Heart right ventricle (tissue), 16 donors: ENCODE measurements around the gene ANKFY1. TPM values are rescaled to one million over a fixed set of nuclear protein-coding genes. Genes with fewer than 3 reads are reported as not detected.
"Not testable (repeated sequence)": the region's sequence is repeated elsewhere in the genome, so short reads cannot be mapped to it uniquely, and the experiment has no call there.

Experiments used
- ATAC-seq, 8 donors: fragments of 200-7000 bp; cut with Tn5 transposase; one replicate each; pipeline ENCODE4 v1.9.1; 2020; ENCODE audit warnings: mild to moderate bottlenecking in 8 of 8, moderate library complexity in 8 of 8, moderate number of reproducible peaks in 1 of 8
- DNase-seq, 2 donors: peaks; one replicate each; pipeline ENCODE4 v3.0.0-alpha.2; 2020
- H3K27ac ChIP-seq, 10 donors: fragments of 200-600 bp; sonication (generic) in 2 of 10; one replicate each; pipeline versions ENCODE4 v1.5.0 to v1.8.0; 2020 to 2022; ENCODE audit warnings: mild to moderate bottlenecking in 3 of 10
- H3K27me3 ChIP-seq, 7 donors: fragments of 200-600 bp; one replicate each; pipeline ENCODE4 v1.8.0; 2021 to 2022; ENCODE audit warnings: mild to moderate bottlenecking in 2 of 7
- H3K36me3 ChIP-seq, 9 donors: fragments of 200-600 bp; sonication (generic) in 1 of 9; one replicate each; pipeline versions ENCODE4 v1.5.0 to v1.8.0; 2020 to 2022; ENCODE audit warnings: mild to moderate bottlenecking in 2 of 9
- H3K4me1 ChIP-seq, 9 donors: fragments of 200-600 bp; sonication (generic) in 1 of 9; one replicate each; pipeline versions ENCODE4 v1.5.0 to v1.8.0; 2020 to 2022; ENCODE audit warnings: mild to moderate bottlenecking in 4 of 9
- H3K4me3 ChIP-seq, 10 donors: fragments of 200-600 bp; sonication (generic) in 2 of 10; one replicate each; pipeline versions ENCODE4 v1.5.0 to v1.8.0; 2020 to 2022; ENCODE audit warnings: mild to moderate bottlenecking in 7 of 10, moderate library complexity in 2 of 10
- H3K9me3 ChIP-seq, 11 donors: fragments of 200-600 bp in 10 of 11; sonication (generic) in 2 of 11; one replicate each; pipeline versions ENCODE4 v1.5.0 to v1.8.0; 2013 to 2022; ENCODE audit warnings: mild to moderate bottlenecking in 2 of 11, control low read depth in 1 of 11, moderate library complexity in 1 of 11
- WGBS, 2 donors: extraction: QIAGEN DNeasy Blood & Tissue Kit; methylation state at CpG; one replicate each; pipeline ENCODE4 v1.1.7; 2013; ENCODE audit warnings: inconsistent platforms in 1 of 2; 5-methylcytosine and 5-hydroxymethylcytosine counted together
- intact Hi-C, 10 donors: fragments of 100-400 bp; cut with DNase I; formaldehyde crosslinking; loops; one replicate each; pipeline versions ENCODE4 v1.11.1 to v1.14.2; 2022
- polyA plus RNA-seq, 2 donors: library from polyadenylated mRNA; stranded (reverse); fragments of 200-250 nt; gene quantifications; one replicate each; pipeline ENCODE4 v1.2.3, GENCODE V29; 2013
- total RNA-seq, 10 donors: library from RNA; stranded (reverse); fragmentation: NEBNext Ultra II Directional in 3 of 10; extraction: Animal tissue kit (Norgen Biotek cat#: 25700) in 3 of 10; gene quantifications; one replicate each; pipeline versions ENCODE4 v1.2.1 to v1.2.4, GENCODE V29; 2021 to 2023
- TF ChIP-seq, protein P1 (sequence below), 9 donors: fragments of 200-600 bp; sonication (generic) in 2 of 9; IDR thresholded peaks; one replicate each; pipeline versions ENCODE4 v1.5.0 to v1.8.0; 2021 to 2022; ENCODE audit warnings: antibody characterized with exemption in 9 of 9, mild to moderate bottlenecking in 5 of 9, moderate library complexity in 1 of 9
- donor health status: Arrhythmogenic right ventricular cardiomyopathy.
- donor health status: ischemic (EF 13 %, LVEDD 7.1; RV severe dilation, severe dysfunction).
- donor health status: healthy with polysubstance abuse.
- donor health status: DM: no; HTN: yes; CAD: no.
- donor health status: DM: no; HTN: no; CAD: no.
- donor health status: ischemic (EF 25% LVEDD 6.9; RV normal size, moderate dysfunction).
- donor health status: ischemic (EF 25% LVEDD 5.7; RV mildly dilated, moderate dysfunction).
- donor health status: healthy.
- donor health status: DM: yes; HTN: yes; CAD: no.
- donor health status: Ischemic cardiomyopathy.
- donor health status: ischemic (EF 35%, LVEDD 5.7; RV mildly dilated, moderate dysfunction).
- donor health status: nonischemic (EF 11% LVEDD 7.7; RV severe dilation, severe dysfunction).
- donor health status: DM: yes; HTN: yes; CAD: no.
- donor health status: PGD.
- donor health status: ischemic (EF 29% LVEDD 5.4; RV normal size, mild dysfunction).
- donor health status: nonischemic (EF 23%, LVEDD 6.1; RV moderate dilation, normal function).

Gene ANKFY1
- total and polyA plus RNA-seq, 12 donors = 8.6 to 34.4 (median 24.0) TPM

DNA sequence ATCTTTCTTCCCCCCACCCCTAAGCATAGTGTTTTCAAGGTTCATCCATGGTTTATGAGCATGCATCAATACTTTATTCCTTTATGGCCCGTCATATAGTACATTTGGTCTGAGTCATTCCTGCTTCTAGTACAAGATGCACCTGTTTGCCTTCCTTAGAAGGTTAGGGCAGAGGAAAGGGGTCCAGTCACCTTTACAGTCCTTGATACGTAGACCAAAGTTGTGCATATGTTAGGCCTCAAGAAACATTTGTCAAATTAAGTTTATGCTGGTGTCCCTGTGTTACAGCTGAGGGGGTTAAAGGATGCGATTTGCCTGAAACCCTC lies 119.4 kb downstream of the ANKFY1 start:
- H3K9me3 ChIP-seq = no peaks in the 10 kb centered on the region
- WGBS, 2 donors = 72 to 73% methylated on average over 3 of the region's 3 CpGs
- TF ChIP-seq, protein P1, sequence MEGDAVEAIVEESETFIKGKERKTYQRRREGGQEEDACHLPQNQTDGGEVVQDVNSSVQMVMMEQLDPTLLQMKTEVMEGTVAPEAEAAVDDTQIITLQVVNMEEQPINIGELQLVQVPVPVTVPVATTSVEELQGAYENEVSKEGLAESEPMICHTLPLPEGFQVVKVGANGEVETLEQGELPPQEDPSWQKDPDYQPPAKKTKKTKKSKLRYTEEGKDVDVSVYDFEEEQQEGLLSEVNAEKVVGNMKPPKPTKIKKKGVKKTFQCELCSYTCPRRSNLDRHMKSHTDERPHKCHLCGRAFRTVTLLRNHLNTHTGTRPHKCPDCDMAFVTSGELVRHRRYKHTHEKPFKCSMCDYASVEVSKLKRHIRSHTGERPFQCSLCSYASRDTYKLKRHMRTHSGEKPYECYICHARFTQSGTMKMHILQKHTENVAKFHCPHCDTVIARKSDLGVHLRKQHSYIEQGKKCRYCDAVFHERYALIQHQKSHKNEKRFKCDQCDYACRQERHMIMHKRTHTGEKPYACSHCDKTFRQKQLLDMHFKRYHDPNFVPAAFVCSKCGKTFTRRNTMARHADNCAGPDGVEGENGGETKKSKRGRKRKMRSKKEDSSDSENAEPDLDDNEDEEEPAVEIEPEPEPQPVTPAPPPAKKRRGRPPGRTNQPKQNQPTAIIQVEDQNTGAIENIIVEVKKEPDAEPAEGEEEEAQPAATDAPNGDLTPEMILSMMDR (IDR thresholded peaks at IDR 0.05) = no peak
- peaks cover 0 to 13% (median 0%) of the 10 kb centered on the region in 9 donors for H3K36me3 ChIP-seq
- no peaks in the 10 kb centered on the region for H3K27me3 ChIP-seq
- ATAC-seq (no peak), DNase-seq (no peak)
- H3K4me1 ChIP-seq = peaks cover 13 to 41% (median 37%) of the 10 kb centered on the region in 9 donors
- intact Hi-C loops = no loop called here
- H3K27ac ChIP-seq = peak overlapping the region; percentile 93 to 99 (median 98)
- peak overlapping the region in 9 of 10 donors; percentile 77 to 98 (median 90) for H3K4me3 ChIP-seq

DNA sequence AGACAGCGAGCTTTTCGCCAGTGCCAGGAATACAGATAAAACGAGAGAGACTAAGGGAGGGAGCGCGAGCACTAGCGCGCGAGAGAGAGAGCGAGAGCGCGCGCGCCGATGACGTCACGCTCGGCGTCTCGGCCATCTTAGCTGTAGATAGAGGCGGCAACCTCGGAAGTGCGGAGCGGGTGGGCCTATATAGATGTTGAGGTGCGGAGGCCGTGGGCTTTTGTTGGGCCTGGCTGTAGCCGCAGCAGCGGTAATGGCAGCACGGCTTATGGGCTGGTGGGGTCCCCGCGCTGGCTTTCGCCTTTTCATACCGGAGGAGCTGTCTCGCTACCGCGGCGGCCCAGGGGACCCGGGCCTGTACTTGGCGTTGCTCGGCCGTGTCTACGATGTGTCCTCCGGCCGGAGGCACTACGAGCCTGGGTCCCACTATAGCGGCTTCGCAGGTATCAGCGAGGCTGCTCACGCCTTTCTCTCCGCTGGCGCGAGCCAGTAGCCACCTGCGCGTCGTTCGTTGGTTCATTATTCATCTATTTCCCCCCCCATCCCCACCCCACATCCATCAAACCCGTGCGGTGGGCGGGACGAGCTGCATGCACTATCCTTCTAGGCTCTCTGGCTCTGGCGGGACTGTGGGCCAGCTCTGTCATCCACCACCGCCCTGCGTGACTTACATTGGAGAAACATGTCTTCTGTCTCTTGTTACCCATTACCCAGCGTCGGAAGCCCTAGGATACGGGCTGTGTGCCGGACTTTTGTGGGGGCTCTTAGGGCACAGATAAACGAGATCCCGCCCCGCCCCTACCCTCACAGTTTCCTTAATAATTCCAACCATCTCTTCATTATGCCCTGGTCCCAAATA lies 120.0 kb downstream of the ANKFY1 start:
- Histone ChIP-seq H3K36me3 (peaks cover 0 to 17% (median 0%) of the 10 kb centered on the region in 9 donors), H3K27ac (peak overlapping the region; percentile 93 to 99 (median 98)), H3K4me3 (peak overlapping the region; percentile 65 to 98 (median 90)), H3K9me3 (no peaks in the 10 kb centered on the region), H3K4me1 (peaks cover 15 to 46% (median 41%) of the 10 kb centered on the region in 9 donors), H3K27me3 (no peaks in the 10 kb centered on the region)
- peak; percentile 91 to 92 for DNase-seq
- peak; percentile 91 to 98 (median 95) for ATAC-seq
- intact Hi-C loops = loop anchor here in 1 of 10 donors (2.0 kb wide), 1 partner anchor 223 kb away; the partner anchor contains the start of gene UBE2G1
- 0 to 1% methylated on average over 67 to 69 of the region's 69 CpGs for WGBS, 2 donors
- TF ChIP-seq, protein P1 (IDR thresholded peaks at IDR 0.05) = no peak

DNA sequence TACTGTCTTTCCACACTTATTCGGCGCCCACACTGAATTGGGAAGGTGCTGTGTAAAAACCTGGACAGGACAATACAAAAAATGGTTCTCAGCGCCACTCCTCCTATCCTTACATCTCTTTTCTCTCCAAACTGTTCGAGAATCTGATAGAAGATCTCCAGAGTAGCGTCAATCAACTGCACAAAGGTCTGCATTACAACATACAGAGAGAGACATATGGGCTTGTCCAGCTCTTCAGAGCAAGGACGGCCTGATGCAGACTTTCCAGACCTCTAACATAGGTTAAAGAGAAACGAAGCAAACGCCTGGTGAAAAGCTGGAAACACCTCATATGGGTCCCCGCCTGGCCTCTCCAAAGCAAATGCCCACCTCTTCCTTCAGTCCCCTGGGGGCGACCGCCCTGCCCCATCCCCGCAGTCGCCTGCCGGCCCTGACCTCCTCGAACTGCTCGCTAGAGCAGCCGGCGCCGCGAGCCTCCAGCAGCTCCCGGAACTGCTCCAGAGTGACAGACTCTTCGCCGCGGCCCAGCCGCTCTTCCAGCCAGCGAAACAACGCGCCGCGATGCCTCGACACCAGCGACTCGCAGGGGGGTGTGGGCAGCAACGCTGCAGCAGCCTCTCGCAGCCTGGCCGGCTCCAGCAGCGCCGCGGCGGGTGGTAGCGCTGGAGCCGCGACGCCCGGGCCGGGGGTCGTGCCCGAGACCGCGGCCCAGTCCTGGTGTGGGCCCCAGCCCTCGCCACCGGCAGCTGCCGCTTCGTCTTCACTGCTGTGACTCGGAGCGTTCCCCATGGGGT lies 121.5 kb downstream of the ANKFY1 start:
- ATAC-seq (peak in 2 of 8 donors; percentile 6 to 22), DNase-seq (peak; percentile 19 to 40)
- Histone ChIP-seq H3K9me3 (no peaks in the 10 kb centered on the region), H3K36me3 (peaks cover 0 to 19% (median 0%) of the 10 kb centered on the region in 9 donors), H3K27ac (peak overlapping the region; percentile 93 to 99 (median 98)), H3K4me1 (peaks cover 15 to 59% (median 51%) of the 10 kb centered on the region in 9 donors), H3K27me3 (no peaks in the 10 kb centered on the region), H3K4me3 (peak overlapping the region; percentile 77 to 99 (median 90))
- TF ChIP-seq, protein P1 (IDR thresholded peaks at IDR 0.05) = no peak
- intact Hi-C loops = loop anchor here in 1 of 10 donors (2.0 kb wide), 1 partner anchor 224 kb away; the partner anchor contains the start of gene UBE2G1
- 3% methylated on average over 46 to 56 of the region's 56 CpGs for WGBS, 2 donors

DNA sequence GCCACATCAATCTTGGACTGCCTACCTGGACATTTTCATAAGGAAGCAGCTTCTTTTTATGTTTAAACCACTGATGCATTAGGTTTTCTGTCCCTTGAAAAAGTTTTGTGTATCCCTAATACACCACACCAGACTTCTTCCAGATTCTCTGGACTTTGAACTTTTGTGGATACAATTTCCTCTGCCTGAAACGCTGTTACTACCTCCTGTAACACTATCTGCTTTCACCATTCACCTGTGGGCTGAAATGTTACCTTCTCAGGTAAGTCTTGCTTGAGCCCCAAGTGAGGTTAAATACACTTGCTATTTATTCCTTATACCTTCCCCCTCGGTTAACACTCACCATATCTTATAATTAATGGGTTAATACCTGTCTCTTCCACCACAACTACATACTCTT lies 123.7 kb downstream of the ANKFY1 start:
- peaks cover 15 to 78% (median 63%) of the 10 kb centered on the region in 9 donors for H3K4me1 ChIP-seq
- TF ChIP-seq, protein P1 (IDR thresholded peaks at IDR 0.05) = no peak
- intact Hi-C loops = no loop called here
- H3K9me3 ChIP-seq = no peaks in the 10 kb centered on the region
- DNase-seq (no peak), ATAC-seq (no peak)
- H3K27me3 ChIP-seq = no peaks in the 10 kb centered on the region
- 77 to 80% methylated on average over 2 of the region's 2 CpGs for WGBS, 2 donors
- H3K4me3 ChIP-seq = no peak overlapping the region
- peaks cover 0 to 28% (median 0%) of the 10 kb centered on the region in 9 donors for H3K36me3 ChIP-seq
- H3K27ac ChIP-seq = no peak overlapping the region

DNA sequence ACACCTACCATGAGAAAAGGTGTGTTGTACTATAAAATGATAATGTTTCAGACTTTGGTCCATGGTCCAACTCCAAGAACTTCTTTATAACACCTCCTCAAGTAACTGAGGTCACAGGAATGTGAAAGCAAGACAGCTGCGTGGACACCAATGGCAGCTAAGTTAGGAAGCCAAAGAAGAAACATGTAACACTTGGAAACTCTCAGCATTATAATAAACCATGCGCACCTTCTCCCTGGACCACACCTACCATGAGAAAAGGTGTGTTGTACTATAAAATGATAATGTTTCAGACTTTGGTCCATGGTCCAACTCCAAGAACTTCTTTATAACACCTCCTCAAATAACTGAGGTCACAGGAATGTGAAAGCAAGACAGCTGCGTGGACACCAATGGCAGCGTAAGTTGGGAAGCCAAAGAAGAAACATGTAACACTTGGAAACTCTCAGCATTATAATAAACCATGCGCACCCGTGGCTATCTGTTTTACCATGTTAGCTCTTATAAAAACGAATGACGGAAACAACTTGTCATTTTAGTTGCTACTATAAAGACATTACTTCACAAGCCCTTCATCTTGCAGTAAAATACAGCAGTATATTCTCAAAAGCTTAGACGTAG lies 124.8 kb downstream of the ANKFY1 start:
- H3K4me3 ChIP-seq, ATAC-seq, H3K27ac ChIP-seq, DNase-seq, H3K27me3 ChIP-seq, intact Hi-C loops, H3K9me3 ChIP-seq: not testable (repeated sequence)
- Histone ChIP-seq H3K4me1 (peaks cover 19 to 80% (median 59%) of the 10 kb centered on the region in 9 donors), H3K36me3 (peaks cover 0 to 28% (median 0%) of the 10 kb centered on the region in 9 donors)
- 77 to 81% methylated on average over 7 to 9 of the region's 9 CpGs for WGBS, 2 donors
